ENCODE data around the gene IGLON5.

- TF ChIP-seq CTCF (IDR thresholded peaks at IDR 0.05 in 2 of 3, conservative IDR thresholded peaks at IDR 0.05 in 1 of 3; ENCODE audit: borderline replicate concordance in 1 of 3, insufficient read depth in 1 of 3, low read depth in 2 of 3, low read length in 2 of 3) (no peak), ZBTB33 (IDR thresholded peaks at IDR 0.05; ENCODE audit: extremely low read depth, insufficient replicate concordance, low read length) (no peak)
These were observed 60.7 kb downstream of the IGLON5 start for GRCh38 chr19:51372021-51372648.
